Gastrocnemius medialis (tissue), 4 donors: Measurements from ENCODE around the gene PKP2.

Source experiments
- POLR2A ChIP-seq, 2 donors: fragments of 450-650 bp; IDR thresholded peaks; one replicate each; pipeline ENCODE4 v1.6.1; 2017; ENCODE audit warnings: antibody characterized with exemption in 2 of 2, mild to moderate bottlenecking in 2 of 2, moderate library complexity in 2 of 2
- TF ChIP-seq, protein P1 (sequence below), 5 experiments: fragments of 450-650 bp in 3 of 5; fragments of 200-600 bp in 2 of 5; sonication (generic) in 2 of 5; IDR thresholded peaks in 4 of 5; conservative IDR thresholded peaks in 1 of 5; 1 replicate in 4 of 5; 2 replicates in 1 of 5; pipeline ENCODE4 v1.5.1; 2016 to 2019; ENCODE audit warnings: antibody characterized with exemption in 5 of 5, mild to moderate bottlenecking in 3 of 5, moderate library complexity in 3 of 5

DNA sequence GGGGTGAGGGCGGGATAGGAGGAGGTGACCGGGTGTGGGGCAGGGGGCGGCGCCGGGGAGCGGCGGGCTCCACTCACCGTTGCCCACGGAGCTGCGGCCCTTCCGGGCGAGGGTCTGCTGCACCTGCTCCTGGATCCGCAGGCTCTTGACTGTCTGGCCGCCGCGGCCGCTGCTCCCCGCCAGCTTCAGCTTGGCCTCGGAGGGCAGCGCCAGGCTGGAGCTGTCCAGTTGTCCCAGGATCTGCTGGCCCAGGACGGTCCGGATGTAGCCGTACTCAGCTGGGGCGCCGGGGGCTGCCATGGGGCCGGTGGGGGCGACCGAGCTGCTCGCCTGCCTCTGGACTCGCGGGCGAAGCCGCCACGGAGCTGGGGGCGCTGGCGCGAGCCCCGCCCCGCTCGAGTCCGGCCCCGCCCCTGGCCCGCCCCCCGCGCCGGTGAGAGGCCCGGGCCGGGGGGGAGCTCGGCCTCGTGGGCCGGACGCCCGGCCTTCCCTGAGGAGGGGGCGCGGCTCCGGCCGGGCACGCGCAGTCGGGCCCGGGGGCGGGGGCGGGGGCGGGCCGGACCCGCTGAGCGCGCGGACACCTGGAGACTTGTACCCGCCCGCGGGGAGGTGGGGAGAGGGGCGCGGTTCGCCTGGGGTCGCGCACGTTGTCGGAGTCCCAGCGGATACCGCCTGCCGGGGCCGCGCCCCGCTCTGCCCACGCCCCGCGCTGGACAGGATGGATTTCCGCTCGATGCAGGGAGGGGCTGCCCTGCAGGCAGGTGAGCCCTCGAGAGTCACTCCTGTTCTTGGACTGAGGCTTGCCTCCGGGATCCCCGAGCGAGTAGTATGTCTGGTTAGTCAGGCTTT is at the start of gene PKP2:
- TF ChIP-seq POLR2A (IDR thresholded peaks at IDR 0.05): peak in 1 of 2 donors; percentile 8
- TF ChIP-seq, protein P1, sequence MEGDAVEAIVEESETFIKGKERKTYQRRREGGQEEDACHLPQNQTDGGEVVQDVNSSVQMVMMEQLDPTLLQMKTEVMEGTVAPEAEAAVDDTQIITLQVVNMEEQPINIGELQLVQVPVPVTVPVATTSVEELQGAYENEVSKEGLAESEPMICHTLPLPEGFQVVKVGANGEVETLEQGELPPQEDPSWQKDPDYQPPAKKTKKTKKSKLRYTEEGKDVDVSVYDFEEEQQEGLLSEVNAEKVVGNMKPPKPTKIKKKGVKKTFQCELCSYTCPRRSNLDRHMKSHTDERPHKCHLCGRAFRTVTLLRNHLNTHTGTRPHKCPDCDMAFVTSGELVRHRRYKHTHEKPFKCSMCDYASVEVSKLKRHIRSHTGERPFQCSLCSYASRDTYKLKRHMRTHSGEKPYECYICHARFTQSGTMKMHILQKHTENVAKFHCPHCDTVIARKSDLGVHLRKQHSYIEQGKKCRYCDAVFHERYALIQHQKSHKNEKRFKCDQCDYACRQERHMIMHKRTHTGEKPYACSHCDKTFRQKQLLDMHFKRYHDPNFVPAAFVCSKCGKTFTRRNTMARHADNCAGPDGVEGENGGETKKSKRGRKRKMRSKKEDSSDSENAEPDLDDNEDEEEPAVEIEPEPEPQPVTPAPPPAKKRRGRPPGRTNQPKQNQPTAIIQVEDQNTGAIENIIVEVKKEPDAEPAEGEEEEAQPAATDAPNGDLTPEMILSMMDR (IDR thresholded peaks at IDR 0.05 in 4 of 5, conservative IDR thresholded peaks at IDR 0.05 in 1 of 5): no peak
